ENCODE data around the gene KBTBD7. TPM values are rescaled to one million over a fixed set of nuclear protein-coding genes. Genes with fewer than 3 reads are reported as not detected.

KBTBD7 gene
- total and polyA plus RNA-seq, 8 donors: 6.9 to 19.2 (median 17.1) TPM

DNA sequence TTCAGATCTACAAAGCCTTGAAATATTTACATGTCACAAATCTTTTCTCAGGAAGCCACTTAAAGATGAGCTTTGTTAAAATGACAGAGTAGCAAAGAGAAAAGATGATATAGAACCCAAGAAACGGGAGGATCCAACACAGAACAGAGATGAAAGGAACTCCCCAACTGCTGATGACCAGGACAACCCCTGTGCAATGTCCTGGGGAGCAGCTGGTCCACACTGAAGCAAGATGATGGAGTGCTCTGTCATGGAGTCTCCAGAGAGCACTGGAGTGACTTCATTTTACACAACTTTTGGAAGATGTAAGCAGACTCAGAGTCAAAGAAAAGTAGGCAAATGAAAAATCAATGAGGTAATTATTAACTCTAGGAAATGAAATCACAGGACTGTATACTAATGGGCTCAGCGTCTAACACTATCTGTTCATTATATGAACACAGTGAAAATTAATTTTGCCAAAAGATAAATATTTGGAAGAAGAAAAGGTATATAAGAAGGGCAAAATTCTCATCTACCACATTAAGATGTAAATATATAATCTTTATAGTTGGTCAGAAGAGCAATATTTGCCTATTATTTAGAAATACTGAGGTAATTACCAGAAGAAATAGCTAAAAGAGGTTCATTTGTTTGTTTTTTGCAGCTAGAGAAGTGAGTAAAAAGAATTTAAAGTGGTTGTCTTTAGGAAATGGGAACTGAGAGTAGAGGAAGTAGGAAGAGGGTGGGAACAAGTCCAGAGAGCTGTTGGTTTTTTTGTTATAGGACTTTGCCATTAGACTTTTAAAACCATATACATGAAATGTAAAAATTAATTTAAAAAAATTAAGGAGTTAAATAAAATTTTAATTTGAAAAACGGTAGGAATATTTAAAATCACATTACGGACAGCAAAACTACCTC, 38.5 kb upstream of the KBTBD7 start:
- no peak overlapping the region for H3K27ac ChIP-seq
- intact Hi-C loops (cut with DNase I): no loop called here
- H3K9me3 ChIP-seq: no peaks in the 10 kb centered on the region
- no peaks in the 10 kb centered on the region for H3K27me3 ChIP-seq
- H3K4me3 ChIP-seq: no peak overlapping the region
- peaks cover 0 to 3% of the 10 kb centered on the region in 2 donors for H3K4me1 ChIP-seq
- TF ChIP-seq CTCF (IDR thresholded peaks at IDR 0.05): no peak
- DNase-seq (no peak), ATAC-seq (no peak)
- H3K36me3 ChIP-seq: peaks cover 0 to 23% of the 10 kb centered on the region in 2 donors

GRCh38 chr13:41231786-41232185, 37.4 kb upstream of the KBTBD7 start:
- intact Hi-C loops (cut with DNase I): no loop called here
- H3K27me3 ChIP-seq: no peaks in the 10 kb centered on the region
- peaks cover 0 to 3% of the 10 kb centered on the region in 2 donors for H3K4me1 ChIP-seq
- peaks cover 0 to 27% of the 10 kb centered on the region in 2 donors for H3K36me3 ChIP-seq
- peak in 2 of 4 donors; percentile 8 to 53 for DNase-seq
- peak; percentile 89 for ATAC-seq
- H3K27ac ChIP-seq: no peak overlapping the region
- H3K9me3 ChIP-seq: no peaks in the 10 kb centered on the region
- no peak for TF ChIP-seq CTCF (IDR thresholded peaks at IDR 0.05)
- H3K4me3 ChIP-seq: no peak overlapping the region

DNA sequence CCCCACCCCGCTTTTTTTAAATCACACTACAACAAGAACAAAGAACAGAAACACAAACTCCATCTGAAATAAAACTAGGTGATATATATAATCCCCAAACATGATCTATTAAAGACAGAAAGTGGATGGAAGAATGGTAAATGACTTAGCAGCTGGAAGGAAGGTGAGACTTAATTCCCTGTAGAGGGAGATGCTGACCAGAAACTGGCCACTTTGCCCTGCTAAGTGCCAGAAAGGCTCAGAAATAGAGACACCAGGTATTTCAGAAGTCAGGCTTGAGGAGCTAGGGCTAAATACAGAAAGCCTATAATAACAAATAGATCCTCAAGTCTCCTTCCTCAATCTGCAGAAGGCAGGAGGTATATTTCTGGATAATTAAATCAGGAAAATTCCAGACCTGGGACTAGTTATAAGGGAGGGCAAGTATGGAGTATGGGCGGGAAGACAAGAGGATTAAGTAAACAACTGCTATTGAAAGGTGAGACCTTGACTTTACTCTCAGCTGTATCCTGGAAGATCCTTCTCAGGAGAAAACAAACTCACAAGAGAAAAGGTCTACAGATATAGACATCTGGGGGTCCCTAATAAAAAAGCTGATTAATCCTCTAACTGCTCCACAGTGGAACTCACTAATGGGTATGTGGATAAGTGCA, 36.8 kb upstream of the KBTBD7 start:
- peak; percentile 54 for ATAC-seq
- DNase-seq: no peak
- intact Hi-C loops (cut with DNase I): no loop called here
- no peak overlapping the region for H3K4me3 ChIP-seq
- H3K36me3 ChIP-seq: peaks cover 0 to 29% of the 10 kb centered on the region in 2 donors
- no peak overlapping the region for H3K27ac ChIP-seq
- H3K4me1 ChIP-seq: peaks cover 0 to 3% of the 10 kb centered on the region in 2 donors
- H3K27me3 ChIP-seq: no peaks in the 10 kb centered on the region
- TF ChIP-seq CTCF (IDR thresholded peaks at IDR 0.05): no peak
- no peaks in the 10 kb centered on the region for H3K9me3 ChIP-seq

DNA sequence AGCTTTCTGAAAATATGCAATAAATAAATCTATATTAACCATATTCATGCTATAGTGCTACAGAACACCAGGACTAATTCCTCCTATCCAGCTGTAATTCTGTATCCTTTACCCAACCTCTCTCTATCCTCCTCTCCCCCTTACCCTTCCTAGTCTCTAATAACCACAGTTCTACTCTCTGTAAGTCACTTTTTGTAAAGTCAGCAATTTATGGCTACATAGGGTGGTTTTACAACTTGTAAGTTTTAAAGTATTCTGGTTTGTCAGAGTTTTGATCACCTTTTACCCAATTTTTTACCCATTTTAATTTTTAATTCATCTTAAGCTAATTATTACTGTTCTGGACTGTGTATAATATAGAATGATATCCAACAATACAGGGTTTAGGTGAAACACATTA, 35.0 kb upstream of the KBTBD7 start:
- intact Hi-C loops (cut with DNase I): no loop called here
- no peaks in the 10 kb centered on the region for H3K9me3 ChIP-seq
- H3K27me3 ChIP-seq: no peaks in the 10 kb centered on the region
- DNase-seq (no peak), ATAC-seq (no peak)
- H3K27ac ChIP-seq: no peak overlapping the region
- no peak for TF ChIP-seq CTCF (IDR thresholded peaks at IDR 0.05)
- H3K4me3 ChIP-seq: no peak overlapping the region
- peaks cover 0 to 27% of the 10 kb centered on the region in 2 donors for H3K36me3 ChIP-seq
- peaks cover 0 to 3% of the 10 kb centered on the region in 2 donors for H3K4me1 ChIP-seq

Data from left lung (tissue), 10 donors.